Left renal pelvis (tissue), 4 donors: ENCODE results near the gene UXS1. TPM values are rescaled to one million over a fixed set of nuclear protein-coding genes. Genes with fewer than 3 reads are reported as not detected.

Experiments
- DNase-seq, 4 donors: peaks; one replicate each; pipeline ENCODE4 v3.0.0-alpha.2; 2013; ENCODE audit warnings: low read depth in 4 of 4, low spot score in 3 of 4
- polyA plus RNA-seq, 4 donors: library from polyadenylated mRNA; unstranded; fragments of 120-200 nt; gene quantifications; one replicate each; pipeline ENCODE4 v1.2.1, GENCODE V29; 2013; ENCODE audit not compliant: insufficient read length in 4 of 4

Gene UXS1
- polyA plus RNA-seq, 4 donors = 68.9 to 85.8 (median 82.3) TPM

DNA sequence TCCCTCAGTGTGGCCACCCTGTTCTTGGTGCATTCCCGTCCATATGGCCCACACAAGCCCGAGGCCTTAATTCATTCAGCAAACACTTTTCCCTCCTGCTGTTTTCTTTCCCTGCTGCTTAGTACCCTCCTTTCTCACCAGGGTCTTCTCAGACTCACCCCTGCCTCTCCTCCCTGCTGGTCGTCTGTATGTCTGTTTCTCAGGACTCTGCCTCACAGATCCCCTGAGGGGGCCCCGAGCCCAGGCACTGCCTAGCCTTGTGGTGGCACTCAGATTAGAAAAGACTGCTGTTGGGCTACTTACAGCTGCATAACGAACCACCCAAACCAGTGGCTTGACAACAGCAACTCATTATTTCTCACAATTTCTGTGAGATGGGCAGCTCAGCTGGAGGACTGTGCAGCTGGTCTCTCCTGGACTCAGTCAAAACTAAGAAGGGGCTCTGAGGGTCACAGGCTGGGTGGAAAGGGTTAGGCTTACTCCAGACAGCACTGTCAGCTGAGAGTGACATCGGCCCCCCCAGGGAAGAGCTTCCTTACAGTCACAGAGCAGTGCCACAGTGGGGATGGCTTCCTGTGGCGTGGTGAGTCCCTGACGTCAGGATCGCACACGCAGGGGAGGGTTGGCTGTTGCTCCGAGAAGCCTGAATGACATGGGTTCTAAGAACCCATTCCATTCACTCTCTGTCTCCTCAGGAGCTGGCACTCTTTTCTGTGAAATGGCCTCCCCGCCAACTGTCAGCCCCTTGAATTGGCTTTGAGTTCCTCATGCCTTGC, 139.0 kb downstream of the UXS1 start:
- DNase-seq = no peak

DNA sequence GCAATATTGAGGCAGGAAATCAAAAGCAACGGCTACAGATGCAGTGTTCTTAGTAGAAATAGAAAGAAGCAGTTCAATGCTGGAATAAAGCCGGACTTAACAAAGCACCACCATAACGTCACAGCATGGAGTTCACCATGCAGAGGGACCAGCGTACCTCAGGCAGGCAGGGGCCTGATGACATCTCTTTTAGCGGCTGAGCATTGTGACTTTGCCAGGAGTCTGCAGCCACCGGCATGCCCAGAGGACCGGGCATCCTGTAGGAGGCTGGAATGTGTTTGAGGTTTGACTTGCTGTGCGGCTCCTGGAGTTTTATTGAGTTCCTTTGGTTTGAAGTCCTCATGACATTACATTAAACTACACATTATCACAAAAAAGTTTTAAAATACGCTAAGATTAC, 139.8 kb downstream of the UXS1 start:
- DNase-seq = no peak

DNA sequence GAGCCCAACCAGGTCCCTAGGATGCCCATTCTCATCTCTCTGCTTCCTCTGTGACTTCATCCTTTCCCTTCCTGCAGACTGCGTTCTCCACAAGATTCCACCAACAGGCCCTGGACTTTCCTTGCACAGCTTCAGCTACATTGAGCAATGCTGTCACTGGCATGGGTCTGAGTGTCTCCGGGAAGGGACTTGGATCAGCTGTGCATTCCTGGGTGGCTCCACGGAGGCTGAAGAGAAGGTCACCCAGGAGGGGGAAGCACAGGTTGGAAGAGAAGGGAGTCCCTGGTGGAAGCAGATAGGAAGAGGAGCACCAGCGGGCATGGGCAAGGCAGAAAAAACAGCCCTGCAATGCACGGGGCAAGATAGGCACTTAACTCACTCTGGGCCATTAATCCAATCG, 140.5 kb downstream of the UXS1 start:
- no peak for DNase-seq

DNA sequence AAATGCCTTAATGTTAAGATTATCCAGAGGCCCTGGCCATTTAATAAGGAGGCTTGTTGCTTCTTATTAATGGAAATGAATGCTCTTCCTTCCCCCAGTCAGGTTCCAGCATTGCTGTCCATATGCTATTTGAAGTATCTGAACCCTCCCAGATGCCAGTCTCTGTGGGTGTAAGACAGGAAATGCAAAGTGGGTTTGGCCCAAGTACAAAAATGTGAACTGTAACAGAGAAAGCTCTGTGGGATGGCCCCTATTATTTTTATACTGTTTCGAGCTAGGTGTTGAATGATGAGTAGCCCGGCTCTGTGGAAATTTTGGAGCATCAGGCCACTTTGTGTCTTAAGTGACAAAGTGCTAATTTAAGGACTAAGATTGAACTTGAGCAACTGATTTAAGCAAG, 141.0 kb downstream of the UXS1 start:
- DNase-seq = no peak

DNA sequence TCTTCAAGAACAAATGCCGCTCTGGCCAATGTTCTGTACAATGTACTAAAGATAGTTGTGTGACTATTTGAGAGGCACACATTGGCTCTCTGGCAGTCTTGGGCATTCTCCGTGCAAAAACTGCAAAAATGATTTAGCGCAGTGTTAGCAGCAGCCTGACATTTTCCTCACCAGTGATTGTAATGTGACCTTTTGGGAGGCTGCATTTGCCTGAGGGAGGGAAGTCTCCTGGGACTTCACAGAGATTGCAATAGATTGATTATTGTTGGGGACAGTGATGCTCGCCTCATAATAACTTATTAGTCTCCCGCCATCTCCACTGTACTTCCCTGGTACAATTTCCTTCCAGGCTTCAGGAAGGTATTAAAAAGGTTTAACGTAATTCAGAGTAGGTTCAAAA, 149.2 kb downstream of the UXS1 start:
- no peak for DNase-seq

DNA sequence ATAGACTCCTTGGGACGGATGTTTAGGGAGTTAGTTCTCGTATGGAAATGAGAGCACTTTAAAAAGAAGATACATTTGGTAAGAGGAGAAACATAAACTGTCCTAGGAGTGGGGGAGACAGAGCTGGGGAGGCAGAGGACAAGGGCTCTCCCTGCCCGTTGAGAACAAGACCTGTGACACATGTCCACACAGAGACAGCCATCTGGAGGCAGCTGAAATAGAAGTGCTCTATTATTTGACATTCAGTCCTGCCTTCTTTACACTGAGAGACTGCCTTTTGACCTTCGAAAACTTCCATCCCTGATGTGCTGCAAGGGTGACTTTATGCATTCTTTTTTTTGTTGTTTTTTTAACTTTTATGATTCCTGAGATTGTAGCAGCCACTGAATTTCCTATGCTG, 150.1 kb downstream of the UXS1 start:
- DNase-seq = no peak
